GM20431 (cell line): ENCODE results near the gene STARD10.

Source experiments
- in situ Hi-C: fragments of 300-500 bp; cut with MseI, MboI; formaldehyde crosslinking; loops from one replicate; pipeline ENCODE4 v1.15.0; 2020; ENCODE audit warnings: low sequenced_read_pairs; ENCODE audit not compliant: unreplicated experiment

STARD10 gene

DNA sequence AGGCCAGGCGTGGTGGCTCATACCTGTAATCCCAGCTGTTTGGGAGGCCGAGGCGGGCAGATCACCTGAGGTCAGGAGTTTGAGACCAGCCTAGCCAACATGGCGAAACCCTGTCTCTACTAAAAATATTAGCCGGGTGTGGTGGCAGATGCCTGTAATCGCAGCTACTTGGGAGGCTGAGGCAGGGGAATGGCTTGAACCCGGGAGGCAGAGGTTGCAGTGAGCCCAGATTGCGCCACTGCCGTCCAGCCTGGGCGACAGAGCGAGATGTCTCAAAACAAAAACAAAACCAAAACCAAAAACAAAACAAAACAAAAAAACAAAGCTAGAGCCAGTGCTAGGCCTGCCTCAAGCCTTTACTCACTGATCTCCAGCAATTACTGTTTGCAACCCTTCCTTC, 33.8 kb upstream of the STARD10 start:
- in situ Hi-C loops, result loop anchor here (25.0 kb wide), 1 partner anchor 360 kb away; no protein-coding TSS in a partner anchor

DNA sequence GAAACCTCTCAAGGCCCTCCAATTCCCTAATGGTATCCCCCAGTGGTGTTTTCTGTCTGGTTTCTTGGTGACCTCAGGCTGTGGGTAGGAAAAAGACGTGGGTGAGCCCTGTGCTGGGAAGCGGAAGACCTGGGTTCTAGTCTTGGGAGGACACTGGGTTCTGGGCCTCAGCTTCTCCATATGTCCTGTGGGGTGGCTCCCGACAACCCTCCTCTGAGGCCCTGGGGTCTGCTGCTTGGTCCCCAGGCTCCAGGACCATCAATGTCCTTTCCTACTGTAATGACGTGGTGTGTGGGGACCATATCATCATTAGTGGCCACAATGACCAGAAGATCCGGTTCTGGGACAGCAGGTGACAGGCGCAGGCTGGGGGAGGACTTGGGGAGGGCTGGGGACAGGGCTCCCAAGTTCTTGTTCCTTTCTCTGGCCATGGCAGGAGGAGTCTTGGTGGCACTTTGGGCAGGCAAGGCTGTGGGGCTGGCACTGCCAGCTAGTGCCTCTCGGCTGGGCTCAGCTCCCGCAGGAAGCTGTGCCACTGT, 33.2 kb upstream of the STARD10 start:
- in situ Hi-C loops, result loop anchor here (25.0 kb wide), 1 partner anchor 360 kb away; no protein-coding TSS in a partner anchor

DNA sequence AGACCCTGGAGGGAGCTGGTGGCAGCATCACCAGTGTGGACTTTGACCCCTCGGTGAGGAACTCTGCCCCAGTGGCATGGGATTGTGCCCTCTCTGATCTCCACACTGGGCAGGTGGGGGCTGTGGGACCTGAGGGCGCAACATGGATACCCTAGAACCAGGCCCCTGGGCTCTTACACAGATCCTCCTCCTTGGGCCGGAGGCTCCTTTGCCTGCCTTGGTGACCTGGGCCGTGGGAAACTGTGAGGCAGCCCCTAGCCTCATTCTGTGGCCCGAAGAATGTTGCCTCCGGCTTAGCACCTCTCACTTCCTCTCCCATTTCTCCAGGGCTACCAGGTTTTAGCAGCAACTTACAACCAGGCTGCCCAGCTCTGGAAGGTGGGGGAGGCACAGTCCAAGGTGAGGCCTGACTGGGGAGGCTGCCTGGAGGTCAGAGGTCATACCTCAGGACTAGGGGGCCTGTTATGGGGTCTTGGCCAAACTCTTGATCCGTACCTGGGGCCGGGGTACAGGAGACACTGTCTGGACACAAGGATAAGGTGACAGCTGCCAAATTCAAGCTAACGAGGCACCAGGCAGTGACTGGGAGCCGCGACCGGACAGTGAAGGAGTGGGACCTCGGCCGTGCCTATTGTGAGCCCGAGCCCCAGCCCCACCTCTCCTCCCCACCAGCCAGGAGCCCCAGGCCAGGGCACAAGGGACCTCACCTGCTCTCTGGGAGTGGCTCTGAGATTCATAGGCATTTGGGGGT, 32.5 kb upstream of the STARD10 start:
- in situ Hi-C loops, result loop anchor here (25.0 kb wide), 1 partner anchor 361 kb away; no protein-coding TSS in a partner anchor

DNA sequence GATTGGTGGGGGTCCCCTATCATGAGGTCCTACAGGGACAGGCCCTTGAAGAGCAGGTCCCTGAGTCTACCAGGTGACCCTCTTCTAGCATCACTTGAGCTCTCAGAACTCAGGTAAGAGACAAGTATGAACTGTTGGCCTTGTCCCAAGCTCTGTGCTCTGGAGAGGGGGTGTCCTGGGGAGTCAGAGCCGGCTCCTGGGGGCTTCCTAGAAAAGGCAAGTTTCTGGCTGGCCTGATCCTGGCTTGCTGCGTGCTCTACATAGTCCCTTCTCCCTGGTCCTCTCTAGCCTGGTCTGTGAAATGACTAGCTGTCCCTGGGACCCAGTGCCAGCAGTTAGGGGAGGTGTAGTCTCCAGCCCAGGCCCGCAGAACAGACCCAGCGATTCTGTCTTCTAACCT, 31.8 kb upstream of the STARD10 start:
- in situ Hi-C loops, result loop anchor here (25.0 kb wide), 1 partner anchor 362 kb away; no protein-coding TSS in a partner anchor

DNA sequence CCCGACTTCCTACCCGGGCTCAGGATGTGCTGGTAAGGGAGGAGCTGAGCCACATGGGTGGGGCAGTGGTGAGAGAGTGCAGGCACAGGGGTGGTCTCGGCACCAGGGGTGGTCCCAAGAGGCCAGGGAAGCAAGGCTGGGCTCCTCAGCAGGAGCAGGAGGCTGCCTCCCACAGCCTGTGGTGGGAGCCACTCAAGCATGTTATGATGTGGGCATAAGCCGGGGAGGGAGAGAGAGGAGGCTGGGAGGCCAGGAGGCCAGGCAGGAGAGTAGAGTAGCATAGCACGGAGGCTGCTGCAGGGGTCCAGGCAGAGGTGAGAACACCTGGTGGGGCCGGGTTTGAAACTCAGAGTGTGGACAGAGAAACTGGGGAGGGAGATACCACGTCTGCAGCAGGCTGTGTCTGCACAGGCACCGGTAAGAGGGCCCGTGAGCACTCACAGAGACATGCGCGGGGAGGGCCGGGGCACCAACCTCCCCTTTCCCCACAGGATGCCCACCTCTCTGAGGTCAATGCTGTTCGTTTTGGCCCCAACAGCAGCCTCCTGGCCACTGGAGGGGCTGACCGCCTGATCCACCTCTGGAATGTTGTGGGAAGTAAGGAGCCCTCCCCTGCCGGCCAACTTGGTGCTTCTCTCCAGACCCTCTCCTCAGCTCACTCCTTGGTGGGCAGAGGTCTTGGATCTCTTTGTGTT, 31.1 kb upstream of the STARD10 start:
- in situ Hi-C loops, result loop anchor here (25.0 kb wide), 1 partner anchor 362 kb away; no protein-coding TSS in a partner anchor

DNA sequence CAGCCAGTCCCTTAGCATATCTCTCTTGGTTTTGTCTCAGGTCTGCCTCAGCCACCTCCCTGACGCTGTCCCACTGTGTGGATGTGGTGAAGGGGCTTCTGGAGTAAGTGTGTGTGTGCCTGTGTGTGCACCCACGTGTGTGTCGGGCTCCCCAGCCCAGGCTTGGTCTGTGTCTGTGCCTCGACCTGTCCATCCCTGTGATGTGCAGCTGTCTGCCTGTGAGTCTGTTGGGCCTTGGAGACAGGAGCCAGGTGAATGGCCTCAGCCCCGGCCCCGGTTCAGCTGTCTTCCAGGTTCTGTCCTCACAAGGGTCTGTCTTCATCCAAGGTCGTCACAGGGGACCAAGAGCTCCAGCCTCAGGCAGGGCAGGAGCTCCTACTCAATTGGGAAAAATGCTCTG, 30.2 kb upstream of the STARD10 start:
- in situ Hi-C loops, result no loop called here

DNA sequence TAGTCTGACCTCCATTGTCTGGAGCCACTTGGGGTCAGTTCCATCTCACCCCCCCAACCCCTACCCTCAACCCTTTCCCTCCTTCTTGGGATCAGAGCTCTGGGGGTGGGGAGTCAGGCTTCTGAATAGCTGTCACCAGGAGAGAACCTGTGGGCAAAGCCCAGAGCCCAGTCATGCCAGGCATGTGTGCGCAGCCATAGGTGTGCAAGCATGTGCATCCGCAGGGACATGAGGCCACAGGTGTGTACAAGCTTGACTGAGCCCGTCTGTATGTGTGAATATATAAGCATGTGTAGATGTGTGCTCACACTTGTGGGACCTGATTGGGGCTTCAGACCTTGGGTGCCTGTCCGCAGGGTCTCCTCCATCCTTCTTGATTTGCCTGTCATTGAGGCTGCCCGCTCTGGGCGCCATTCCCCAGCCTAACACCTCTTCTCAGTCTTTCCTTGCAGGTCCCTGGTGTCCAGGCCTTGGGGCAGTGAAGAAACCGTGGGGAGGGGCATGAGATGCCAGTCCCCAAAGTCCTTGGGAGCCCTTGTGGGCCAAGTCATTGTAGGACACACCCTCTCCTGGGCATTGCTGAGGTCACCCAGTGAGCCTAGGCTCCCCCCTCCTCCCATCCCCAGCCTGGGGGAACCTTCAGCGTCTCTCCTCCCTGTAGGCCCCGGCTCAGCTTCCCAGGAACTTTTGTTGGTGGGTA, 29.4 kb upstream of the STARD10 start:
- in situ Hi-C loops, result no loop called here

DNA sequence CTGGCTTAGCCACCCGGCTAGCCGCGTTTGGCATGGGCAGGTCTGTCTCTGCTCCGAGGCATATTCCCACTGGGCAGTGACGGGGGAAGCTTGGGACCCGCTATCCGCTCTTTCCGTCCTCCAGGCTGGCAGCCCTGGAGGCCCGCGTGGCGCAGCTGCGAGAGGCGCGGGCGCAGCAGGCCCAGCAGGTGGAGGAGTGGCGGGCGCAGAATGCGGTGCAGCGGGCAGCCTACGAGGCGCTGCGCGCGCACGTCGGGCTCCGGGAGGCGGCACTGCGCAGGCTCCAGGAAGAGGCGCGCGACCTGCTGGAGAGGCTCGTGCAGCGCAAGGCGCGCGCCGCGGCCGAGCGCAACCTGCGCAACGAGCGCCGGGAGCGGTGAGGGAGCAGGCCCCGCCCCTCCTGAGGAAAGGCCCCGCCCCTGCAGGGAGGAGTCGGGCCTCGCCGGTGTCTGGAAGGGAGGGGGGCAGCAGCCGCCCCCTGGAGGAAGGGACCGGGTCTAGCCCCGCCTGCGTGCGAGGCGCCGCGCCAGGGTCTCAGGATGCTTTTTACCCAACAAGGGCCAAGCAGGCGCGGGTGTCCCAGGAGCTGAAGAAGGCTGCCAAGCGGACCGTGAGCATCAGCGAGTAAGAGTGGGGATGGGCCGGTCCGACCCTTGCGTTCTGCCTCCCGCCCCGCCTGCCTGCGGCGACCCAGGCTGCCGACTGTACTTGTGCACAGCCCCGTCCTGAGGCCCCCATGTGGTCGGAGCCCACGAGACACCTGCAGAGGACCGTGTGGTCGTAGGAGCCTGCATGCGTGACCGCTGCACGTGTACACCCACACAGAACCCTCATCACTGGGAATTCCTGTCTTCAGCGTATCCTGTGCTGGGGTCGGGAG, 28.3 kb upstream of the STARD10 start:
- in situ Hi-C loops, result no loop called here

DNA sequence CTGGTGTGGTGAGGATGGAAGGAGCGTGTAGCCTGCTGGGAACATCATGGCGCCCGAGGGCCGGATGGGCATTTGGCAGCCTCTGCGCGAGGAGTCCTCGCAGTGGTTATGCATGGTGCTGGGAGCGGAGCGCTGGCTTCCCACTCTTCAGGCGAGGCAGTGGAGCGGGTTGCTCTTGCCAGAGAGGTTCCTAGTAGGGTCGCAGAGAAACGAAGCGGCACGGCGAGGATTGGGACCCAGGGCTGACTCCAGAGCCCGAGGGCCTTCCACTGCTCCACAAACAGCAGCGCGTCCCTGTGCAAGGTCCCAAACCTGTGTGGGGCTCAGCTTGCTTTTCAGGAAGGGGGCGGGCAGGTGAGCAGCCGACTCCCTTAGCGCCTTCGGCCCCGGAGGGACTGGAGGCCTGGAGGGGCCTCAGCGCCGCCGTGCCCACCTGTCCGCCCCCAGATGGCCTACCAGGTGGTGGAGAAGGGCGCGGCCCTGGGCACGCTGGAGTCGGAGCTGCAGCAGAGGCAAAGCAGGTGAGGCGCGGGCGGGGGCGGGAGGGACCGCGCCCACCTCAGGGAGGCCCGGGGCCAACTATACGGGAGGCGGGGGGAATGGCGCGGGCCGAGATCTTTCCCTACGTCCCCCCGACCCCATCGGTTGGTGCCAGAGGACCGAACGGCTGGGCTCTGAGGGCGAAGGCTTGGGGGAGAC, 27.5 kb upstream of the STARD10 start:
- in situ Hi-C loops, result no loop called here

DNA sequence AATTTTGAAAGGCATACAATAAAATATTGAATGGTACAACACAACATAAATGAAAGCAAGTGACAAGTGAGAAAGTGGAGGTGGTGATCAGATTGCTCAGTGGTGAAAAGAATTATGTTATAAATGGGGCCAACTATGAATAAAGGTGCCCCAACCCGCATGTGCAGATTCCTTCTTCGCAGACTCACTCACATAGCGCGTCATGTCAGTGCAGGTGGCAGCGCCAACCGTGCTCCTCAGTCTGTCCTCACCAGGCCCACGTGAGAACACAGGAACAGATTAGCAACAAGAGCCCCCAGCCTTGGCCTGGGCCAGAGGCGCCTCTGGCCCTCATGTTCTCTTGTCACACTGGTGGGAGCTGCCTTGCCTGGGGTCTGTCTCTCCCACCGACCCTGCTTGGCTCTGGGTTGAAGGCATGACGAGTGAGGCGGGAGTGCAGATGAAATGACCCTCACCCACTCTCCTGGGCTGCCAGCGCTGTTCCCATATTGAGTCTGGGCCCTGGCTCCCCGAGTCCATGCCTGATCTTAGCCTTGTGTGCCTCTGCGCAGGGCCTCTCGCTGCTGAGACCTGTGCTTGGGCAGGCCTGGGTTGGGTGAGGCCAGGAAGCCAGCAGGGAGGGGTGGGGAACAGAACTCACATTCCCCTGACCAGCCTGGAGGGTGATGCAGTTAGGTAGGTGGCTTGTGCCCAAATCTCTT, 26.7 kb upstream of the STARD10 start:
- in situ Hi-C loops, result no loop called here

DNA sequence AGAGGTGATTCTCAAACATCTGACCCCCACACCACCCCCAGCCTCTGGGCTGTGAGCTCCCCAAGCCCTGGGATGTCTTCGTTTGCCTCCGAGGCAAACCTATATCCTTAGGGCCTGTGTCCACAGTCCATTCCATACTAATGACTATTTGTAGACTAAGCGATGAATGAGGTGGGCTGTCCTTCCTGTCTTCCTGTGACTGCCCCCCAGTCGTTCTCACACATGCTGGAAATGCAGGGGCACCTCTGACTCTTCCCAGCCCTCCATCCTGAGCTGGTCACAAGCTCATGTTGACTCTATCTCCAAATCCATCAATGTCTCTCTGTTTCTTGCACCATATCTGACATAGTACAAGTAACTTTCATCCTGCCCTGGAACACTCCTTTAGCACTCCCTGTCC, 25.1 kb upstream of the STARD10 start:
- in situ Hi-C loops, result no loop called here

DNA sequence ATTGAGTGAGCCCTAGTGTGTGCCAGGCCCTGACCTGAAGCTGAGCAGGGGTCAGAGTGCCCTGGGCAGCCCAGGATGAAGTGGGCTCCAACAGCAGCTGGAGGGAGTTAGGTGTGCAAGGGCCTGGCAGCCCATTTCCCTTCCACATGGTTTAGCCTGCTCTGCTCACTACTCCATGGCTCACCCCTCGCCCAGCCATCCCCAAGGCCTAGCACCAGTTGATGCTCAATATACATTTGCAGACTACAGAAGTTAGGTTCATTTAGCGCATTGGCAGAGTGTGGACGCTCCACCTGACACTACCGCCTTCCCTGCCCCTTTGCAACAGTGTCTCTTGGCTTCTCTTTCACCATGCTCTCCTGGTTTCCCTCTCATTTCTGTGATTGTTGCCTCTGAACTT, 24.1 kb upstream of the STARD10 start:
- in situ Hi-C loops, result no loop called here

DNA sequence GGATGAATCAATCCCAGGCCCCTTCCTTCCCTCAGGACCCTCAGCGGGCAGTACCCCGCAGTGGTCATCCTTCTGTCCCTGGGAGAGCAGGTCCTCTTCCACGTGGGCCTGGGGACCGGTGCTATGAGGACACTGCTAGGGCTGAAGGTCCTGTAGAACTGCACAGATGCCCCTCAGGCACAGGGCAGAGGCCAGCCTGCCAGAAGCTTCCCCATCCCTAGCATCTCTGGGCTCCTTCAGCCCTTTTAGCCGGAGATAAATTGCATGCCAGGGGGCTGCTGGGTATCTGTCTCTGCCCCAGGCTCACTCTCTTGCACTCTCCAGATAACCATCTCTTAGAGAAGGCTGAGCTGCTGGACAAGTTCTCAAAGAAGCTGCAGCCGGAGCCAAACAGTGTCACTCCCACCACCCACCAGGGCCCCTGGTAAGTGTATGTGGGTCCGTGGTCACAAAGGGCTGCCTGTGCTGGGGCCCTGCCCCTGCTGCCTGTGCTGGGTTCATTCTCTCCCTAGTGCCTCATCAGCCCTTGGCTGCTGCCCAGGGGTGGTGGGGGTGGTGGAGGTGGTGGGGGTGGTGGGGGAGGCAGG, 22.6 kb upstream of the STARD10 start:
- in situ Hi-C loops, result no loop called here

DNA sequence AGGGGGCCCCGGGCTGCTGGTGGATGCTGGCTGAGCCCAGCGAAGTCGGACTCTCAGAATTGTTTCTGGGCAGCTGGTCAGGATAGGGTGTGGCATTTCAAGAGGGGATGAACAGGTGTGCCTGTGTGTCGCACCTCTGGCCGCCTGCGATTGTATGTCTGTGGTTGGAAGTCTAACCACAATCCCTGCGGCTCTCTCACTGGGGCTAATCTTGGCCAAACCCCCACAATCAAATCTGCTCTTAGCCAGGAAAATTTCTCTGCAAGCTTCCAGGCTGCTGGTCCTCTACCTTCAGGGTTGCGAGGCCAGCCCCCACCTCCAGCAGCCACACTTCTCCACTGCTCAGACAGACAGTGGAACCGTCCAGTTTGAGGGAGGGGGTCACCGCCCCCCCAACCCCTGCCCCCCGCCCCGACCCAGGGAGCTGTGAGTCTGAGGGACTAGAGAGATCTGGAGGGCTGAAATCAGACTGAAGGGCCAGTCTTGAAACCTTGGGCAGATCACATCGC, 21.3 kb upstream of the STARD10 start:
- in situ Hi-C loops, result no loop called here

DNA sequence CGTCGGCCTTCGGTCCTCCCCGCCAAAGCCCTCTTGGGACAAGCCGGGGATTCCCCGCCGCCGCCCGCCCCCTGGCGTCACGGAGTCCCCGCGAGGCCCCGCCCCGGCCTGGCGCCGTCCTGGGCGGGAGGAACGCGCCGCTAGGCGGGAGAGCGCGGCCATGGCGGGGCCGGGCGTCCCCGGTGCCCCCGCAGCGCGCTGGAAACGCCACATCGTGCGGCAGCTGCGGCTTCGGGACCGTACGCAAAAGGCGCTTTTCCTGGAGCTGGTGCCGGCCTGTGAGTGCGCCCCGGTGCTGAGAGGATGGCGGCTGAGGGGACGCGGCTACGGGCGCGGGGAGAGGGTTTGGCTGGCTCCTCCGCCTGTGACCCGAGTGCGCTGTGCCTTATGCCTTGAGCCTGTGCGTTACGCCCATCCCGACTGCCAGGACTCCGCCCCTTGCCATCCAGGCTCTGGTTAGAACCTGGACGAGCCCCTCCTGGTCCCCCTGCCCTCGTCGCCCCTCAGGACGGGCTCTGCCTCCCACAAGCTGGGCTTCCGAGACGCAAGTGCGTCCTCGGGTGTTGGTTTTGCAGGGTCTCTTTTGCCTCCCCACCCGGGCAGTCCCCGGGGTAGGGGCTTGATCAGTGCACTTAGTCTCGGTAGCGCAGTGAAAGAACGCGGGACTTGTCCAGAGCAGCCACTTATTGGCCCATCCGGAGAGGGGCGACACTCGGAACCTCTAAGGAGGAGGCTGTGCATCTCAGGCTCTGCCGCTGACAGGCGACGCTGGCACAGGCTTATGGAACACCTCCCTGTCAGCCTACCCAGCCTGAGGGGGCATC, 20.7 kb upstream of the STARD10 start, which contains the start of gene ATG16L2:
ATG16L2 (plus strand) TSS at position 126 of the 824 bp plus-strand sequence; CDS start at position 161, 35 bp downstream.
- in situ Hi-C loops, result no loop called here

DNA sequence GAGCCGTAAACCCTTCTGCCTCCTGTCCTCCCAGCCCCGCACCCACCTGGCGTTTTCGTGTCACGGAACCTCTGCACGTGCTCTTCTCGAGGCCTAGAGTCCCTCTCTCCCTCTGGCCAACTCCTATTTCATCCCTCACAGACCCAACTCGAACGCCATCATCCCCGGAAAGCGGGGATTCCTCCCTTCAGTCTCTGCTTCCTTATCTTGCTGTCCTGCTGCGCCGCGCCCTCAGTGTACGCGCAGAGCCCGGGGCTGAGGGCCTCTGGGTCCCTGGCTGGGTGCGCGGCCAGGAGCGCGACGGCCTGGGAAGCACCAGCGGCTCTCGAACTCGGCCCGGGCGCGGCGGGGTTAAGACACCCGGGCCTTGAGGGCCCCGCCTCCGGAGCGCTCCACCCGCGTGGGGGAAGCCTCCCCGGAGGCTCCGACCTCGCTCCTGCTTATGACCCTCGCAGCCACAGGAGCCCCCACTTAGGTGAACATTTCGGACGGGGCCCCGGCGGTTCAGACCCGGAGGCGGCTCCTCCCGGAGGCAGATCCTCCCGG, 20.0 kb upstream of the STARD10 start:
- in situ Hi-C loops, result no loop called here
